Thyroid gland (tissue), 4 donors: ENCODE results near the gene NRBP1.
A peak's percentile ranks its signal among the peaks of the same experiment; 100 is the strongest.

Experiments
- CTCF ChIP-seq, 6 experiments: fragments of 200-600 bp in 3 of 6; fragments of 450-650 bp in 3 of 6; sonication (generic) in 3 of 6; IDR thresholded peaks; one replicate each; pipeline ENCODE4 v1.5.1; 2016 to 2019; ENCODE audit warnings: antibody characterized with exemption in 6 of 6, mild to moderate bottlenecking in 2 of 6, inconsistent platforms in 1 of 6, moderate library complexity in 1 of 6
- POLR2A ChIP-seq, 2 donors: fragments of 450-650 bp; IDR thresholded peaks; one replicate each; pipeline ENCODE4 v1.6.1; 2017; ENCODE audit warnings: antibody characterized with exemption in 2 of 2, mild to moderate bottlenecking in 2 of 2, moderate library complexity in 1 of 2

GRCh38 chr2:27409321-27410073 lies 18.9 kb upstream of the NRBP1 start, which contains the start of gene PPM1G:
- TF ChIP-seq CTCF (IDR thresholded peaks at IDR 0.05) (peak in 1 of 6 experiments; percentile 10), POLR2A (IDR thresholded peaks at IDR 0.05) (peak in 1 of 2 donors; percentile 86)
